BLaER1 (cell line): Measurements from ENCODE around the gene ELOVL2.
"Not testable (repeated sequence)": the region's sequence is repeated elsewhere in the genome, so short reads cannot be mapped to it uniquely, and the experiment has no call there.

Experiments
- H3K27ac ChIP-seq: shearing (Covaris generic); formaldehyde crosslinking; 2 replicates; pipeline ENCODE4 v1.8.1; 2022
- H3K27me3 ChIP-seq: shearing (Covaris generic); formaldehyde crosslinking; 2 replicates; pipeline ENCODE4 v1.8.1; 2022
- H3K36me3 ChIP-seq: shearing (Covaris generic); formaldehyde crosslinking; 2 replicates; pipeline ENCODE4 v1.8.1; 2022
- H3K4me1 ChIP-seq: shearing (Covaris generic); formaldehyde crosslinking; 2 replicates; pipeline ENCODE4 v1.8.1; 2022
- H3K4me2 ChIP-seq: shearing (Covaris generic); formaldehyde crosslinking; 2 replicates; pipeline ENCODE4 v1.8.1; 2022
- H3K4me3 ChIP-seq: shearing (Covaris generic); formaldehyde crosslinking; 2 replicates; pipeline ENCODE4 v1.8.1; 2022
- H3K9ac ChIP-seq: shearing (Covaris generic); formaldehyde crosslinking; 2 replicates; pipeline ENCODE4 v1.8.1; 2022
- H3K9me3 ChIP-seq: shearing (Covaris generic); formaldehyde crosslinking; 2 replicates; pipeline ENCODE4 v1.8.1; 2022
- H4K20me1 ChIP-seq: shearing (Covaris generic); formaldehyde crosslinking; 2 replicates; pipeline ENCODE4 v1.8.1; 2022
- Cebpa-rat ChIP-seq: shearing (Covaris generic); IDR thresholded peaks from 2 replicates; pipeline ENCODE4 v1.8.1; 2022

The ELOVL2 gene

GRCh38 chr6:11012976-11013720, 31.0 kb downstream of the ELOVL2 start:
- Histone ChIP-seq H3K27me3 (no peaks in the 10 kb centered on the region), H3K4me1 (peaks cover 52% of the 10 kb centered on the region), H3K9ac (no peak overlapping the region), H3K27ac (peak overlapping the region; percentile 3; the same call in 1 of the 2 replicates), H4K20me1 (peaks cover 30% of the 10 kb centered on the region), H3K4me3 (no peak overlapping the region), H3K9me3 (no peaks in the 10 kb centered on the region), H3K36me3 (peaks cover 27% of the 10 kb centered on the region), H3K4me2 (peak overlapping the region; percentile 72)
- TF ChIP-seq Cebpa-rat, result no peak

- Histone ChIP-seq H3K36me3 (peaks cover 35% of the 10 kb centered on the region), H4K20me1 (peaks cover 30% of the 10 kb centered on the region), H3K4me1 (peaks cover 45% of the 10 kb centered on the region), H3K9me3 (no peaks in the 10 kb centered on the region), H3K27ac (no peak overlapping the region), H3K4me2 (peak overlapping the region; percentile 72; the same call in 1 of the 2 replicates), H3K4me3 (no peak overlapping the region), H3K27me3 (no peaks in the 10 kb centered on the region), H3K9ac (no peak overlapping the region)
- no peak for TF ChIP-seq Cebpa-rat
Observed at GRCh38 chr6:11012295-11012754, 31.8 kb downstream of the ELOVL2 start.

- TF ChIP-seq Cebpa-rat, result no peak
- H3K4me2 ChIP-seq, result no peak overlapping the region
- no peak overlapping the region for H3K4me3 ChIP-seq
- no peak overlapping the region for H3K9ac ChIP-seq
- peaks cover 30% of the 10 kb centered on the region for H4K20me1 ChIP-seq
- H3K4me1 ChIP-seq, result peaks cover 43% of the 10 kb centered on the region
- H3K27ac ChIP-seq, result no peak overlapping the region
- no peaks in the 10 kb centered on the region for H3K27me3 ChIP-seq
- peaks cover 40% of the 10 kb centered on the region for H3K36me3 ChIP-seq
- no peaks in the 10 kb centered on the region for H3K9me3 ChIP-seq
Observed at GRCh38 chr6:11011787-11012234, 32.3 kb downstream of the ELOVL2 start.

- TF ChIP-seq Cebpa-rat, result no peak
- peaks cover 25% of the 10 kb centered on the region for H4K20me1 ChIP-seq
- no peak overlapping the region for H3K4me3 ChIP-seq
- H3K4me1 ChIP-seq, result peaks cover 43% of the 10 kb centered on the region
- H3K9me3 ChIP-seq, result no peaks in the 10 kb centered on the region
- no peaks in the 10 kb centered on the region for H3K27me3 ChIP-seq
- H3K36me3 ChIP-seq, result peaks cover 64% of the 10 kb centered on the region
- H3K27ac ChIP-seq, result peak overlapping the region; percentile 26; the same call in 1 of the 2 replicates
- H3K4me2 ChIP-seq, result peak overlapping the region; percentile 51
- H3K9ac ChIP-seq, result no peak overlapping the region
Observed at GRCh38 chr6:11009353-11009752, 34.8 kb downstream of the ELOVL2 start.

GRCh38 chr6:11008821-11009220, 35.3 kb downstream of the ELOVL2 start:
- peaks cover 69% of the 10 kb centered on the region for H3K36me3 ChIP-seq
- no peak overlapping the region for H3K4me3 ChIP-seq
- peak overlapping the region; percentile 51; the same call in 1 of the 2 replicates for H3K4me2 ChIP-seq
- H3K9ac ChIP-seq, result no peak overlapping the region
- H3K9me3 ChIP-seq, result 0 out of 2 replicates have a peak, but pooled peaks cover 1% of the 10 kb centered on the region
- no peak for TF ChIP-seq Cebpa-rat
- no peaks in the 10 kb centered on the region for H3K27me3 ChIP-seq
- peaks cover 22% of the 10 kb centered on the region for H4K20me1 ChIP-seq
- peak overlapping the region; percentile 26; the same call in 1 of the 2 replicates for H3K27ac ChIP-seq
- peaks cover 40% of the 10 kb centered on the region for H3K4me1 ChIP-seq

- H3K4me1 ChIP-seq, result peaks cover 31% of the 10 kb centered on the region
- H3K27ac ChIP-seq, result no peak overlapping the region
- no peak overlapping the region for H3K9ac ChIP-seq
- H3K4me3 ChIP-seq, result no peak overlapping the region
- H3K4me2 ChIP-seq, result no peak overlapping the region
- peaks cover 13% of the 10 kb centered on the region; the same call in 1 of the 2 replicates for H4K20me1 ChIP-seq
- H3K36me3 ChIP-seq, result peaks cover 77% of the 10 kb centered on the region
- no peak for TF ChIP-seq Cebpa-rat
- H3K27me3 ChIP-seq, result no peaks in the 10 kb centered on the region
- 0 out of 2 replicates have a peak, but pooled peaks cover 5% of the 10 kb centered on the region for H3K9me3 ChIP-seq
Observed at GRCh38 chr6:11007715-11008608, 36.1 kb downstream of the ELOVL2 start.

- Histone ChIP-seq H3K4me3 (no peak overlapping the region), H3K27me3 (no peaks in the 10 kb centered on the region), H4K20me1 (no peaks in the 10 kb centered on the region), H3K4me2 (no peak overlapping the region), H3K9ac (no peak overlapping the region), H3K36me3 (peaks cover 92% of the 10 kb centered on the region), H3K27ac (no peak overlapping the region), H3K9me3 (0 out of 2 replicates have a peak, but pooled peaks cover 5% of the 10 kb centered on the region), H3K4me1 (peaks cover 15% of the 10 kb centered on the region)
- TF ChIP-seq Cebpa-rat, result no peak
Observed at GRCh38 chr6:11006061-11006460, 38.0 kb downstream of the ELOVL2 start.

GRCh38 chr6:11003297-11003696, 40.8 kb downstream of the ELOVL2 start:
- H3K9ac ChIP-seq, H3K4me3 ChIP-seq, H3K27me3 ChIP-seq, H3K4me2 ChIP-seq, H3K9me3 ChIP-seq, H4K20me1 ChIP-seq, H3K27ac ChIP-seq, H3K4me1 ChIP-seq: not testable (repeated sequence)
- H3K36me3 ChIP-seq, result peaks cover 81% of the 10 kb centered on the region

- Histone ChIP-seq H3K4me2 (no peak overlapping the region), H3K4me3 (no peak overlapping the region)
- TF ChIP-seq Cebpa-rat, result no peak
Observed at GRCh38 chr6:11002176-11002575, 41.9 kb downstream of the ELOVL2 start.

More at GRCh38 chr6:11002176-11002575, 41.9 kb downstream of the ELOVL2 start:
- H3K9me3 ChIP-seq, result 0 out of 2 replicates have a peak, but pooled peaks cover 5% of the 10 kb centered on the region
- H3K36me3 ChIP-seq, result peaks cover 79% of the 10 kb centered on the region
- H4K20me1 ChIP-seq, result no peaks in the 10 kb centered on the region
- H3K27me3 ChIP-seq, result no peaks in the 10 kb centered on the region
- no peak overlapping the region for H3K27ac ChIP-seq
- no peak overlapping the region for H3K9ac ChIP-seq
- H3K4me1 ChIP-seq, result no peaks in the 10 kb centered on the region
